Bone marrow (tissue), 2 donors: ENCODE measurements around the gene CDCP1.
"Not testable (repeated sequence)": the region's sequence is repeated elsewhere in the genome, so short reads cannot be mapped to it uniquely, and the experiment has no call there.

Source experiments
- DNase-seq, 2 donors: peaks; one replicate each; lab custom pipeline; 2025; lab: John Stamatoyannopoulos, UW

CDCP1 gene

DNA sequence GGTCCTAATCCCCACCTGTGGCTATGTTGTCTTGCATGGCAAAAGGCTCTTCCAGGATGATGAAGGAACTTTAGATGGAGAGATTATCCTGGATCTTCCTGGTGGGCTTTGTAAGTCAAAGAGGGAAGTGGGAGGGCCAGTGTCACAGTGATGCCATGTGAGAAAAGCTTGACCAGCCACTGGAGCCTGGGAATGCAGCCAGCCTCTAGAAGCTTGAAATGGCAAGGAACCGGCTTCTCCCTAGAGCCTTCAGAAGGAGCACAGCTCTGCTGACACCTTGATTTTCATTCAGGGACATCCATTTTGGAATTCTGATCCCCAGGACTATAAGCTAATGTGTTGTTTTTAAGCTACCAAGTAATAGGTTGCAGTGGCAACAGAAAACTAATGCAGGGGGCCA is 61.8 kb downstream of the CDCP1 start:
- DNase-seq = no peak

- DNase-seq = no peak
These were observed 63.2 kb downstream of the CDCP1 start for GRCh38 chr3:45083023-45083422.

- no peak for DNase-seq
These were observed 64.0 kb downstream of the CDCP1 start for GRCh38 chr3:45082142-45082538.

DNA sequence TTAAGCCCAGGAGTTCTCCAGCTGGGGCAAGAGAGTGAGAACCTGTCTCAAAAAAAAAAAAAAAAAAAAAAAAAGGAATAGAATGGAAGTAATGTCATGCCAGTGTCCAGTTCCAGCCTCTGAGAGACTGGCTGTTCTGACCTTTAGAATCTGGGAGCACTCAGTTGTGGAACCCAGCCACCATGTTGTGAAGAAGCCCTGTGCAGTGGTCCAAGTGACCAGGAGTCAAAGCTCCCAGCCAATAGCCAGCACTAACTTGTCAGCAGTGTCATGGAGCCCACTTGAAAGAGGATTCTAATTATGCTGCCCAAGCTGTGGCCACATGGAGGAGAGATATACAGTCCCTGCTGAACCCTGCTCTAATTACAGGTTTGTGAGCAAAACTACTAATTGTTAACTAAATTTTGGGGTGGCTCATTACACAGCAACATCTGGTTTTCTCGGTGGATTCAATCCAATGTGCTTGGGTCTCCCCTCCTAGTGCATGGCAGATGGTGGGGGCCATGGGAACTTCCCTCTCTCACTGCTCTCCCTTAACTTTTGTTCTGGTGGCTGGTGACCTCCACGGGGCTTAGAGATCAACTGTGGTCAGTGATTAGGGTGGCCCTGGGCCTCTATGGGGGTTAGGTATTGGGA is 64.6 kb downstream of the CDCP1 start:
- no peak for DNase-seq

GRCh38 chr3:45080824-45081223 is 65.4 kb downstream of the CDCP1 start:
- no peak for DNase-seq

DNA sequence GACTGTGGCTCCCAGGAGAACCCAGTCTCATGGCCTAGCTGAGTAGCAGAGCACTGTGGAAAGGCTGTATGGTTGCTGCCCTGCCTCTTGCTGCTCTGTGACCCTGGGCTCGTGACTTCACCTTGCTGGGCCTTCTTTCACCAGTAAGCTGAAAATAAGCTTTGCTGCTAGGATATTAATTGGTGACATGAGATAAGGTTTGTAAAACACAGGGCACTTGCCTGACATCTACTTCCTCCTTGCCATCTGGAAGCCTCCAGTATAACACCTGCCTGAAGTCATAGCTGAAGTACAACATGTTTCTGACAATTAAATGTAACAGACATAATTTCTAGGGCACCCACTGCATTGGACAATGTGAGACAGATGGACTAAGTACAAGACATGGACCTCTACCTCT is 66.5 kb downstream of the CDCP1 start:
- no peak for DNase-seq

GRCh38 chr3:45078910-45079522 is 67.2 kb downstream of the CDCP1 start:
- DNase-seq = no peak

- DNase-seq = not testable (repeated sequence)
These were observed 67.9 kb downstream of the CDCP1 start for GRCh38 chr3:45078256-45078655.

- DNase-seq = no peak
These were observed 70.2 kb downstream of the CDCP1 start for GRCh38 chr3:45075821-45076625.

- DNase-seq = no peak
These were observed 75.1 kb downstream of the CDCP1 start for GRCh38 chr3:45071075-45071474.

DNA sequence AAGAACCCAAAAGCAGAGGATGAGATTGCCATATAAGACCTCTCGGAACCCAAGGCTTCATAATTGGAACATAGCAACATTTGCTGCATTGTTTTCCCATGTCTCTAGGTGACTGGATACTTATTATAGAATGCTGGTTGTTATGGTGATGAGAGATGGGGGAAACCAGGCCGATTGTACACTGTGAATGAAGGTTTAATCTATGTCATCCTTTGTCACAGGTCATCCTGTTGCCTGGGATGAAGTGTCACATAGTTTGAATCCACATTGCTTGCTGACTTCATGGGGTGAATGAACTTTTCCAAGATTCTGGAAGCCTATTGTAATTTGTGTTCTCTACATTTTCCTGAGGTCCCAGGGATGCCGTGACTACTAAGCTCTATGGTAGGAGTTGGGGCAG is 78.2 kb downstream of the CDCP1 start:
- DNase-seq = no peak

- DNase-seq = no peak
These were observed 78.7 kb downstream of the CDCP1 start for GRCh38 chr3:45067486-45067885.

DNA sequence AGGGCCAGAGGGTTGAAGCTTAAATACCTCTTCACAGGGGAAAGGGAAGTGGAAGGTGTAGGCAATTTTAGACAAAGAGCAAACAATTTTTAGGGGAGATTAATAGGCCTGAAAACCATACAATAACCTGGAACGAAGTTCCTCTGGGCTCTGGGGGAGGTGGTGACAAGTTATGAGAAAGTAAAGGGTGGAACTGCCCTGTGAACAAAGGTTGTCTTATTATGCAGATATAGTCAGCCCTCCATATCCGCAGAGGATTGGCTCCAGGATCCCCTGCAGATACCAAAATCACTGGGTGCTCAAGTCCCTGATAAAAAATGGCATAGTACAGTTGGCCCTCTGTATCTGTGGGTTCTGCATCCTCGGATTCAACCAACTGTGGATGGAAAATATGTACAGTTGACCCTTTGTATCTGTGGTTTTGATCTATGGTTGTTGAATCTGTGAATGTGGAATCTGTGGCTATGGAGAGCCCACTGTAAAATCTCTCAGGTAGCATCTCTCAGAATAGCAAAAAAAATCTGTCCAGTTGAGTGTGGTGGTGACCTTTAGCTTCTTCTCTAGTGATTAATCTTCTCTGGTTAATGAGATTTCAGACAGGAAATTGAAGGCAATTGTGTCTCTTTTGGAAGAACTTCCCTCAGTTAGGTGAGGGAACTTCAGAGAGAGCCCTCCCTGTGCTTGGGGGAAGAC is 79.9 kb downstream of the CDCP1 start:
- DNase-seq = no peak

DNA sequence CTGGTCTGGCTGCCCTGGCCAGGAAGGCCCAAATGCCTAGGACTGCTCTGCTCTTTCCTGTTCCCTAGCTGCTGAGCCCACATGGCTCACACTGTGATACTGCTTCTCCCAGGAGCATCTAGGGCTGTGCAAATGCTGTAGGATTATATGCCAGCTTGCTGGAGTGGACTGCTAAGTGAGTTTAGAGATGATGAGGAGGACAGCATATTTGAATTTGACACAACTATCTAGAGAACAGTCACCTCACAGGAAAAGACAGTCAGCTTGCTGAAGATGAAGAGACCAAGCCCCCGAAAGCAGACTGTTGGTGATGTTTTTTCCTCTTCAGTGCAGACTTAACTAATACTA is 80.8 kb downstream of the CDCP1 start:
- no peak for DNase-seq

DNA sequence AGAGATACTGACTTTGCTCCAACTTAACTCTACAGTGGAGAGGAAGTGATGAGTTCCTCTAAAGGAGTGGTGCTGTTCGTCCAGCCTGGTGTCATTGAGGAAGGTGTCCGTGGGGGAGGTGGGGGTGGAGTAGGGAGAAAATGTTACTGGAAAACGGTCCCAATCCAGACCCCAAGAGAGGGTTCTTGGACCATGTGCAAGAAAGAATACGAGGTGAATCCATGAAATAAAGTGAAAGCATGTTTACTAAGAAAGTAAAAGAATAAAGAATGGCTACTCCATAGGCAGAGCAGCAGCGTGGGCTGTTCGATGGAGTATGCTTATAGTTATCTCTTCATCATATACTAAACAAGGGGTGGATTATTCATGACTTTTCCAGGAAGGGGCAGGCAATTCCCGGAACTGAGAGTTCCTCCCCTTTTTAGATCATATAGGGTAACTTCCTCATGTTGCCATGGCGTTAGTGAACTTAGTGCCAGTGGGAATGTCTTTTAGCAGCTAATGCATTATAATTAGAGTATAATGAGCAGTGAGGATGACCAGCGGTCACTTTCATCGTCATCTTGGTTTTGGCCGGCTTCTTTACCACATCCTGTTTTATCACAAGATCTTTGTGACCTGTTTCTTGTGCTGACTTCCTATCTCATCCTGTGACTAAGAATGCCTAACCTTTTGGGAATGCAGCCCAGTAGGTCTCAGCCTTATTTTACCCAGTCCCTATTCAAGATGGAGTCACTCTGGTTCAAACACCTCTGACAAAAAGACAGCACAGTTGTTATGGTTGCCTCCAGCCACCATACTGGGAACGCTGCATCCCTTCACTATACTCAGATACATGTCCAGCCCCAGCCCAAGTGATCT is 81.4 kb downstream of the CDCP1 start:
- peak; percentile 31 to 60 for DNase-seq

DNA sequence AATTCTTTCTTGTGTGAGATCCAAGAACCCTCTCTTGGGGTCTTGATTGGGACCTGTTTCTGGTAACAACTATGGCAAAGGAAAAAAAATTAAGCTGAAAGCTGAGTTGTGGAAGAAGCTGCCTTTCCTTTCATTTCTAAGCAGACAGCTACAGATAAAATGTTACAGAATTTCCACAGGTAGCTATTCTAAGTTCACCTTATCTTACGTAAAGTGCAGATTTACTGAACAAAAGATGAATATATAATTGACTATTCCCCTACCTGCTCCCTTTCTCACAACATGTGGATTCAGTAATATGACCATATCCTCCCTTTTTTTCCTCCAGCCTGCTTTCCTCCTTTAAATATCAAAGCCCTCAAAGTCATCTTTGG is 83.5 kb downstream of the CDCP1 start:
- no peak for DNase-seq

DNA sequence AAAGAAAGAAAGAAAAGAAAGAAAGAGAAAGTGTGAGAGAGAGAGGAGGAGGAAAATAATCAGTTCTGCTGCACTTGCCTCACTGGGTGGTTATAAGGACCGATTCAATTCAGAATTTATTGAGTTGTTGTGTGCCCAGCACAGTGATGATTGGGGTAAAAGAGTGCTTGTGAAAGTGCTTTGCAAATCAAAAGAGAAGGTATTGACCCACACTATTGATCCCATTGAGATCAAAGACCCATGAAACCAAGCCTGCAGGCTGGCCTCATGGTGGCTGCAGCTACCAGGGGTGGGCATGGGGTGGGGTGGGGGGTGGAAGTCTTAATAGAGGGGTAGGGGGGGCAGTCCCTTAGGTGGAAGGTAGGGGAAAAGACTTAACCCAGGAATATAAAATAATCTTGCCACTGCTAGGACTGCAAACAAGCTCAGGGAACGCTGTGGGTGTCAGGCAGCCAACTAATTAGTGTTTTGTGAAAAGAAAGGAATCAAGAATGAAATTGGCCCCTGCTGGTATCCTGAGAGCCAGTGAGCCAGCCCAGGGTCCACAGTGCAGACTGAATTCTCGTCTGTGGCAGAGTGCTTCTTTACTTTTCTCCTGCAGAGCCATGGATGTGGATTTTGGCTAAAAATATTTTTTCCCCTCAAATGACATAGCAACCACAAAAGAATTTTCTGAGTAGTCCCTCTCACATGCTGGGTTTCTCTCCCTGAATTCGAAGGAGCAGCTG is 85.8 kb downstream of the CDCP1 start:
- no peak for DNase-seq

DNA sequence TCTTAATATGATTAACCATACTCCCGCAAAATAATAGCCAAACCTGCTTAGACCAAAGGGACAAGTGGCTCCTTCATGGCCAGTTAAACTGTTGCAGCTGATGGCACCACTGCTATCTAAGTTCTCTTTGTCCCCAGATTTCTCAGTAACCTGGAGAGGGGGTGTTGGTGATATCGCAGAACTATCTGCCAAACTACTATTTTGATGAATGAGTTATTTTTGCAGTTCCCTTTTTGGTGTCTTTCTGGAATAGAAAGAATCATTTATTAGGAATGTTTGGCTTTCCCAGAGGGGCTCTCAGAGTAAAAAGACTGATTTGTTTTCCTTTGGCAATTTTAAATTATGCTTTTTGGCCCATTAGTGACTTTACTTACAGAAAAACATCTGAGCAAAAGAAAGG is 87.0 kb downstream of the CDCP1 start:
- no peak for DNase-seq

GRCh38 chr3:45057557-45057956 is 88.6 kb downstream of the CDCP1 start:
- DNase-seq = no peak

GRCh38 chr3:45056608-45057301 is 89.4 kb downstream of the CDCP1 start:
- DNase-seq = no peak
